Left ventricle myocardium inferior (tissue), 1 donor: ENCODE results near the gene TLE7. TPM values are rescaled to one million over a fixed set of nuclear protein-coding genes. Genes with fewer than 3 reads are reported as not detected.

Experiments
- DNase-seq: peaks from one replicate; pipeline ENCODE4 v3.0.0-alpha.2; 2020
- H3K27ac ChIP-seq: fragments of 200-600 bp; replicated peaks from 2 replicates; pipeline ENCODE4 v1.8.0; 2021
- H3K27me3 ChIP-seq: fragments of 200-600 bp; 2 replicates; pipeline ENCODE4 v1.8.0; 2021; ENCODE audit warnings: low read depth
- H3K36me3 ChIP-seq: fragments of 200-600 bp; 2 replicates; pipeline ENCODE4 v1.8.0; 2021
- H3K4me1 ChIP-seq: fragments of 200-600 bp; 2 replicates; pipeline ENCODE4 v1.8.0; 2021
- H3K4me3 ChIP-seq: fragments of 200-600 bp; 2 replicates; pipeline ENCODE4 v1.8.0; 2021; ENCODE audit warnings: mild to moderate bottlenecking, moderate library complexity
- H3K9me3 ChIP-seq: fragments of 200-600 bp; replicated peaks from 2 replicates; pipeline ENCODE4 v1.8.0; 2021
- intact Hi-C: fragments of 100-400 bp; cut with micrococcal nuclease; formaldehyde crosslinking; loops from one replicate; pipeline ENCODE4 v1.11.0; 2022
- total RNA-seq: library from RNA; stranded (reverse); fragmentation: NEBNext Ultra II Directional; extraction: Animal tissue kit (Norgen Biotek cat#: 25700); gene quantifications from one replicate; pipeline ENCODE4 v1.2.1, GENCODE V29; 2021
- TF ChIP-seq, protein P1 (sequence below): fragments of 200-600 bp; IDR thresholded peaks from 2 replicates; pipeline ENCODE4 v1.8.0; 2021; ENCODE audit warnings: antibody characterized with exemption, mild to moderate bottlenecking, borderline replicate concordance
- donor health status: DM: no; HTN: yes; CAD: no; lungs with severe emphysema.

Gene TLE7
- total RNA-seq, 1 donor from 2014 or later: not detected

- intact Hi-C loops: no loop called here
- Histone ChIP-seq H3K27me3 (peaks cover 60% of the 10 kb centered on the region), H3K9me3 (no peaks in the 10 kb centered on the region), H3K27ac (no peak overlapping the region), H3K36me3 (no peaks in the 10 kb centered on the region), H3K4me3 (no peak overlapping the region), H3K4me1 (no peaks in the 10 kb centered on the region)
- no peak for DNase-seq
- TF ChIP-seq, protein P1, sequence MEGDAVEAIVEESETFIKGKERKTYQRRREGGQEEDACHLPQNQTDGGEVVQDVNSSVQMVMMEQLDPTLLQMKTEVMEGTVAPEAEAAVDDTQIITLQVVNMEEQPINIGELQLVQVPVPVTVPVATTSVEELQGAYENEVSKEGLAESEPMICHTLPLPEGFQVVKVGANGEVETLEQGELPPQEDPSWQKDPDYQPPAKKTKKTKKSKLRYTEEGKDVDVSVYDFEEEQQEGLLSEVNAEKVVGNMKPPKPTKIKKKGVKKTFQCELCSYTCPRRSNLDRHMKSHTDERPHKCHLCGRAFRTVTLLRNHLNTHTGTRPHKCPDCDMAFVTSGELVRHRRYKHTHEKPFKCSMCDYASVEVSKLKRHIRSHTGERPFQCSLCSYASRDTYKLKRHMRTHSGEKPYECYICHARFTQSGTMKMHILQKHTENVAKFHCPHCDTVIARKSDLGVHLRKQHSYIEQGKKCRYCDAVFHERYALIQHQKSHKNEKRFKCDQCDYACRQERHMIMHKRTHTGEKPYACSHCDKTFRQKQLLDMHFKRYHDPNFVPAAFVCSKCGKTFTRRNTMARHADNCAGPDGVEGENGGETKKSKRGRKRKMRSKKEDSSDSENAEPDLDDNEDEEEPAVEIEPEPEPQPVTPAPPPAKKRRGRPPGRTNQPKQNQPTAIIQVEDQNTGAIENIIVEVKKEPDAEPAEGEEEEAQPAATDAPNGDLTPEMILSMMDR: no peak
These were observed 45.3 kb downstream of the TLE7 start for GRCh38 chr16:71396594-71396993.

DNA sequence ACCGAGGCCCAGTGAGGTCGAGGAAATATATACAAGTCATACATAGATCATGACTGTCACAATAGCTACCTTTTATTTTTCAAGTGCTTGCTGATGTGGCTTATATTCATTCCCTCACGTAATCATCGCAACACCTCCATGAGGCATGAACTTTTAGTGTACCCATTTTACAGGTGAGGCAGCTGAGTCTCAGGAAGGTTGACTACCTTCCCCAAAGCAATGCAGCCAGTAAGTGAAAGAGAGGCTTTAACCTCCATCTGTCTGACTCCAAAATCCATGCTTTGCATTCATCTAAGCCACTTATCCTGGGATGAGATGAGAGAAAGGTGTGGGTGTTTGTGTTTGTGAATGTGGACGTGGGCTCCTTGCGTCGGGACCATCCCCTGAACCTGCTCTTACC lies 52.5 kb downstream of the TLE7 start:
- Histone ChIP-seq H3K4me1 (no peaks in the 10 kb centered on the region), H3K27me3 (peaks cover 72% of the 10 kb centered on the region), H3K4me3 (no peak overlapping the region), H3K36me3 (no peaks in the 10 kb centered on the region), H3K9me3 (no peaks in the 10 kb centered on the region), H3K27ac (no peak overlapping the region)
- TF ChIP-seq, protein P1: no peak
- DNase-seq: no peak
- intact Hi-C loops: no loop called here

DNA sequence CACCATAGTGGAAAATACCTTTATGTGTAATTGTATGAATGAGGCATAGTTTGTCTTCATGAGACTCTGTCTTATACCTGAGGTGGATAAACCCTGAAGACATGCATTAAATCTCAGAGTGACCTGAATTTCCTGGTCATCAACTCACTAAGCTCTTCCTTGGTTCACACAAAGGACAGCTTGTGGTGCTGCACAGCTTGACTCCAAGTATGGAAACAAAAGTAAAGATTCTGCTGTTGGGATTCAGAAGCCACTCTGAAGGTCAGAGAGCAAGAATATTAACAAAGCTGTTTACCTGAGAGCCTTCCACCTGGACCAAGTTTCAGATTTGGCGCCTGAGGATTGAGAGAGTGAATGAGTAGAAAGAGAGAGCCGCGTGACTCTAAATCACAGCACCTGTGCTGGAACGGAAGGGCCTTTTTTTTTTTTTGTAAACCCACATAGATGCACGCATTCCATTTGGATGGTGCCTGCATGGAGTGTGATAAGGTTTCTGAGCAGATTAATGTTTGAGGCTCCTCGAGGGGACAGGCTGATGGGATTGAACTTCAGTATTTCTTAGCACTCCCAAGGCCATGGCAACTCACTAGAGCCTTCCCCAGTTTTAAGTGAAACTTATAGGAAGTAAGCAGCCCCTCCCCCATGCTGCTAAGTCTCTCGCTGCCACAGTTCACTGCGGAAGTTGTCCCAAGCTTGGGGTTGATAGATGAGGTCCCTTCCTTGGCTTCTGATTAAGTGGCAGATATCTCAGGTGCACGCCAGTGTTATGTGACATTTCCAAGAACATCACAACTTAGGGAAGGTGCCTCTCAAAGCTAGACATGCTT lies 54.6 kb downstream of the TLE7 start:
- Histone ChIP-seq H3K4me3 (no peak overlapping the region), H3K4me1 (no peaks in the 10 kb centered on the region), H3K27me3 (peaks cover 77% of the 10 kb centered on the region), H3K9me3 (no peaks in the 10 kb centered on the region), H3K36me3 (no peaks in the 10 kb centered on the region), H3K27ac (no peak overlapping the region)
- intact Hi-C loops: no loop called here
- no peak for DNase-seq
- TF ChIP-seq, protein P1: no peak

GRCh38 chr16:71384073-71384724 lies 57.7 kb downstream of the TLE7 start:
- intact Hi-C loops: no loop called here
- no peak overlapping the region for H3K27ac ChIP-seq
- H3K4me3 ChIP-seq: no peak overlapping the region
- TF ChIP-seq, protein P1: no peak
- H3K9me3 ChIP-seq: no peaks in the 10 kb centered on the region
- DNase-seq: no peak
- no peaks in the 10 kb centered on the region for H3K36me3 ChIP-seq
- H3K4me1 ChIP-seq: no peaks in the 10 kb centered on the region
- H3K27me3 ChIP-seq: peaks cover 93% of the 10 kb centered on the region

- no peaks in the 10 kb centered on the region for H3K4me1 ChIP-seq
- TF ChIP-seq, protein P1: no peak
- H3K27me3 ChIP-seq: peaks cover 91% of the 10 kb centered on the region
- no peak overlapping the region for H3K27ac ChIP-seq
- DNase-seq: no peak
- intact Hi-C loops: no loop called here
- H3K9me3 ChIP-seq: no peaks in the 10 kb centered on the region
- H3K4me3 ChIP-seq: no peak overlapping the region
- no peaks in the 10 kb centered on the region for H3K36me3 ChIP-seq
These were observed 58.6 kb downstream of the TLE7 start for GRCh38 chr16:71383054-71383773.
